Dendritic cell treated with granulocyte-macrophage colony-stimulating factor and Interleukin-4, amounts not matched to agents 40 ng/mL and 50 ng/mL, for 4 days (primary cell): Measurements from ENCODE around the gene THUMPD3.

ENCODE experiments used
- H3K27ac Mint-ChIP-seq: one replicate; pipeline ENCODE4 v1.8.0; 2022; ENCODE audit warnings: mild to moderate bottlenecking, mixed read lengths
- H3K27me3 Mint-ChIP-seq: one replicate; pipeline ENCODE4 v1.8.0; 2022; ENCODE audit warnings: mild to moderate bottlenecking, mixed read lengths
- H3K36me3 Mint-ChIP-seq: one replicate; pipeline ENCODE4 v1.8.0; 2022; ENCODE audit warnings: low read depth, mixed read lengths
- H3K4me1 Mint-ChIP-seq: one replicate; pipeline ENCODE4 v1.8.0; 2022; ENCODE audit warnings: low read depth, mixed read lengths
- H3K4me3 Mint-ChIP-seq: one replicate; pipeline ENCODE4 v1.8.0; 2022; ENCODE audit warnings: mild to moderate bottlenecking, moderate library complexity, mixed read lengths
- H3K9me3 Mint-ChIP-seq: one replicate; pipeline ENCODE4 v1.8.0; 2022; ENCODE audit warnings: mixed read lengths
- intact Hi-C: fragments of 100-400 bp; cut with micrococcal nuclease; formaldehyde crosslinking; loops from one replicate; pipeline ENCODE4 v1.15.0; 2022

THUMPD3 gene

DNA sequence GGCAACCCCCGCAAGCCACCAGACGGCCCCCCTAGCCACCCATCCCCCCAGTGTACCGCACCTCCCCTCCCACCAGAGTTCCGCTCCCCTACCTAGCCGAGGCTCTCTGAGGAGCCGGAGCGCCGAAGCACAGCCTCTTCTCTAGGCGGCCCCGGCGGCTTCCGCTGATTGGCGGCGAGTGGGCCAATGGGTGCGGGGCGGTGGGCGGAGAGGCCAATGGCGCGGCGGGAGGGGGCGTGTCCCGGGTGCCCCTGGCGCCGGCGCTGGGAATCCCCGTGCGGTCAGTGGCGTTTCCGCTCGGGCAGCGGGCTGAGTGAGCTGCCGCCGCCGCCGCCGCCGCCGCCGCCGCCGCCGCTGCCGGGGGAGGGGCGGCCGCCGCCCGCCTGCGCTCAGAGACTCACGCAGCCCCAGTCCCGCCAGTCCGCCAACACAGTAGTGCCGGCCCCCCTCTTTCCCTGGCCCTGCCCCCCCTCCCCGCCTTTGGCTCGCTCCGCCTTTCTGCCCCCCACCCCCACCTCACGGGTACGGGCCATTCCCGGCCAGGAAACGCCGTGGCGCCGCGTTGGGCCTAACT lies 34.6 kb downstream of the THUMPD3 start, which contains the start of gene SETD5:
Gene SETD5 (plus strand): TSS at position 284 of the 574 bp plus-strand sequence. CDS start 31,324 bp downstream, outside the sequence.
- no peaks in the 10 kb centered on the region for H3K27me3 Mint-ChIP-seq
- H3K36me3 Mint-ChIP-seq, result peaks cover 51% of the 10 kb centered on the region
- H3K9me3 Mint-ChIP-seq, result no peaks in the 10 kb centered on the region
- peak within 1 kb of the TSS; percentile 93 for H3K4me3 Mint-ChIP-seq
- H3K4me1 Mint-ChIP-seq, result peaks cover 59% of the 10 kb centered on the region
- peak within 1 kb of the TSS; percentile 93 for H3K27ac Mint-ChIP-seq
- intact Hi-C loops, result loop anchor here (2.0 to 5.0 kb wide), 2 partner anchors 35 to 615 kb away; partner anchors contain the start of gene THUMPD3

DNA sequence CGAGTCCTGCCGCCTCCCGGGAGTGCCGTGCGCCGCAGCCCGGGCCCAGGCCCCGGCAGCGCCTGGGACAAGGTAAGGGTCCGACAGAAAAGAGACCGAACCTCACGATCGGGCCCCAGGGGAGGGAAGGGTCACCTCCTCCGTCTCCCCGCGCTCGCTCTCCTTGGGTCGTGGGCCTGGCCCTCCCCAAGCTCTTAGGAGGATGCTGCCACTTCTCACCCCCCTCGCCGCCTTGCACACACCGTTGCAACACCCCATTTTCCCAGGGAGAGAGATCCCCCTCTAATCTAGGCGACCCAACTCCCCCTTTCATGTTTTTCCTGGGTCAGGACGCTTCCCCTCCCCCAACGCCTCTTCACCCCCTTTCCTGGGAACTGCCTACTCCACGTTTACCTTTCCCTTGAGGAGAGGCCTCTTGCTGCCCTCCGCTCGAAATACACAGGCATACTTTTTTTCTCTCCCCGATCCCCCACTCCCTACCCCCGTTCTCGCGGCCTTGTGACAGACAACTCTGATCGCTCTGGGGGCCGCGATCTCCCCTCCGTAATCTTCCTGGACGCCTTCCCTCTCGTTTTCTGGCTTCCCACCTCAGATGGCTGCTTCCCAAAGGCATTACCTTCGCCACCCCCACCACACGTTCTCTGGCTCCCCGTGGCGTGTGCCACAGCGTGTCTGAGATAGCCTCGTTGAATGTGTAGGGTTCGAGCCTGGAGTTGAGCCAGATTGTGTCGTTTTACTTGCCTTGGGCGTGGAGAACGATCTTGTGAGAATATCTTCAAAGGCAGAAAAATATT lies 35.2 kb downstream of the THUMPD3 start:
- intact Hi-C loops, result loop anchor here (2.0 to 5.0 kb wide), 2 partner anchors 35 to 614 kb away; partner anchors contain the start of gene THUMPD3
- H3K27ac Mint-ChIP-seq, result peak overlapping the region; percentile 93
- peak overlapping the region; percentile 93 for H3K4me3 Mint-ChIP-seq
- peaks cover 49% of the 10 kb centered on the region for H3K36me3 Mint-ChIP-seq
- no peaks in the 10 kb centered on the region for H3K9me3 Mint-ChIP-seq
- no peaks in the 10 kb centered on the region for H3K27me3 Mint-ChIP-seq
- peaks cover 66% of the 10 kb centered on the region for H3K4me1 Mint-ChIP-seq

DNA sequence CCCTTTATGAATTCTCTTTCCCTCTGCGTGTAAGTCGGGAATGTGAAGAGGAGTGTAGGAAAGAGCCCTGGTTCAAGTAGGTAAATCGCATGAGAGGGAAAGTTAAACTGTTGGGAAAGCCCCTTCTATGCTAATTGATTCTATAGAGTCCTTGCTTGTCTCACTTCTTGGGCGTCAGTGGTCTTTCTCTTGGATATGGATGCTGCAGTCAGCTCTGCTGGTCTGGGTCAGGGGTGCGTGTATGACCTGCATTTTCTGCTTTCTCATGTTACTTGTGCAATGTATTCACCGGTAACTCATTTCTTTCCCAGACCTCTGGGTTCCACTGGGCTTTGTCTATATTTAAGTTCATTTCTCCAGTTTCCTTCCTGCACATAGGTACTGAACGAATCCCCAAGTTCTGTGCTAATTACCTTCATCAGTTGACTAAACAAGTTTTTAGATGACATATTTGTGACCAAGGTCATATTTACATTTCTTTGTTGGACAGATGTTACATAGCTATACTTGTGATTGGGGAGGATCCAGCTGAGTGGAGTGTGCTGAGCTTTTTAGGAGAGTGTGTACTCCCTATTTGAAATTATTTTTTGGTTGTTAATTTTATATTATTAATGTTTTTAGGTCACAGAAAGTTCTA lies 36.0 kb downstream of the THUMPD3 start:
- peaks cover 42% of the 10 kb centered on the region for H3K36me3 Mint-ChIP-seq
- intact Hi-C loops, result loop anchor here (5.0 kb wide), 1 partner anchor 613 kb away; no protein-coding TSS in a partner anchor
- H3K4me1 Mint-ChIP-seq, result peaks cover 66% of the 10 kb centered on the region
- H3K27ac Mint-ChIP-seq, result peak overlapping the region; percentile 93
- H3K9me3 Mint-ChIP-seq, result no peaks in the 10 kb centered on the region
- no peaks in the 10 kb centered on the region for H3K27me3 Mint-ChIP-seq
- peak overlapping the region; percentile 93 for H3K4me3 Mint-ChIP-seq

DNA sequence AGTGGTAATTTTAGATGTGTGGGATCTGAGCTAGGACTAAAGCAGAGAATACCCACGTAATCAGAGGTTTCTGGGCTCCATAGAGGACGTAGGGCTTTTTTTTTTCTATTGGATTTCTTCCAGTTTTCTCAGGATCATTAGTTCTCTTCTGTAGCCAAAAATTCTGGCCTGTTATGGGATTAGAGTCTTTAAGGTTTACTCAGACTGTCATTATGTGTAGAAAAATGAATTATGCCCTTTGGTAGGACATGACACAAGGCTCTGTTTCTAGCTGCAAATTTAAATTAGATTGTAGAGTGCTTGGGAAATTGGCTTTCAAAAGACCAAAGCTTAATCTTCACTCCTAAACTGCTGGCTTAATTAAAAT lies 36.5 kb downstream of the THUMPD3 start:
- peak overlapping the region; percentile 66 for H3K4me3 Mint-ChIP-seq
- H3K36me3 Mint-ChIP-seq, result peaks cover 40% of the 10 kb centered on the region
- H3K9me3 Mint-ChIP-seq, result no peaks in the 10 kb centered on the region
- intact Hi-C loops, result loop anchor here (5.0 kb wide), 1 partner anchor 613 kb away; no protein-coding TSS in a partner anchor
- peak overlapping the region; percentile 93 for H3K27ac Mint-ChIP-seq
- no peaks in the 10 kb centered on the region for H3K27me3 Mint-ChIP-seq
- H3K4me1 Mint-ChIP-seq, result peaks cover 64% of the 10 kb centered on the region

DNA sequence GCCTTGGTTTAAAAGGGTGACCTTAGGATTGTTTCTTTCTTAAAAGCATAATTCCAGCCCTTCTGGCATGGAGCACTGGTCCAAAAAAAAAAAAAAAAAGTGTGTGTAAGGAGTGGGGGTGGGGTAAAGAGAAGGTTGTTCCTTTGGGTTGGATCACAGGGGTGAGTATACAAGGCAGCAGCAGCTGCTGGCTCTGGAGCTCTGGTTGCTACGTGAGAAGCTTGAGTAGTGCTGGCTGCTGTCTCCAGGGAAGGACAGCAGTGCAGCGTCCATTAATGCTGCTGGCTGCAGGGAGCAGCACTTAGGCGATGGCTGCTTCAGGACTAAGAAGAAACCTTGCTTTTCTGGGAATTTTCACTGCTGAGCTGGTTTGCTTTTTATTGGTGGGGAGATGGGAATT lies 36.9 kb downstream of the THUMPD3 start:
- peak overlapping the region; percentile 82 for H3K27ac Mint-ChIP-seq

DNA sequence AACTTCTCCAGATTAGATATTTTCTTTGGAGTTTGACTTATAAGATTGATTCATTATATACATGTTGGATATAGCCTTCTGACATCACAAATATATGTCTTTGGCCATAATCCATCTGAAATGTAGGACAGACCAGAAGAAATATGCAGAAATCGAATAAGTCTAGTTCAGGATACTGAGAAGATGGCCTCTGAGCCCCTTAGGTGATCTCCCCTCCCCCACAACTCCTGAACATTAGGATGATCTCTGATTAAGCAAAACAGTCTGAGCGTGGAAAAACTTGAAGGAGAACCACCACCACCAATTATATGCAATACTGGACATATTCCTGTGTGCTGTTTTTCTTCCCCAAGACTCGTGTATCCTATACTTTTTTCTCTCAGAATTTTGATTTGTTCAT lies 37.8 kb downstream of the THUMPD3 start:
- peaks cover 27% of the 10 kb centered on the region for H3K36me3 Mint-ChIP-seq
- intact Hi-C loops, result no loop called here
- H3K27ac Mint-ChIP-seq, result no peak overlapping the region
- H3K27me3 Mint-ChIP-seq, result no peaks in the 10 kb centered on the region
- no peaks in the 10 kb centered on the region for H3K9me3 Mint-ChIP-seq
- H3K4me1 Mint-ChIP-seq, result peaks cover 59% of the 10 kb centered on the region
- no peak overlapping the region for H3K4me3 Mint-ChIP-seq

More for the DNA sequence above, 36.9 kb downstream of the THUMPD3 start:
- peaks cover 63% of the 10 kb centered on the region for H3K4me1 Mint-ChIP-seq
- peaks cover 36% of the 10 kb centered on the region for H3K36me3 Mint-ChIP-seq
- intact Hi-C loops, result loop anchor here (5.0 kb wide), 1 partner anchor 613 kb away; no protein-coding TSS in a partner anchor
- no peaks in the 10 kb centered on the region for H3K9me3 Mint-ChIP-seq
- H3K27me3 Mint-ChIP-seq, result no peaks in the 10 kb centered on the region
- H3K4me3 Mint-ChIP-seq, result peak overlapping the region; percentile 66

DNA sequence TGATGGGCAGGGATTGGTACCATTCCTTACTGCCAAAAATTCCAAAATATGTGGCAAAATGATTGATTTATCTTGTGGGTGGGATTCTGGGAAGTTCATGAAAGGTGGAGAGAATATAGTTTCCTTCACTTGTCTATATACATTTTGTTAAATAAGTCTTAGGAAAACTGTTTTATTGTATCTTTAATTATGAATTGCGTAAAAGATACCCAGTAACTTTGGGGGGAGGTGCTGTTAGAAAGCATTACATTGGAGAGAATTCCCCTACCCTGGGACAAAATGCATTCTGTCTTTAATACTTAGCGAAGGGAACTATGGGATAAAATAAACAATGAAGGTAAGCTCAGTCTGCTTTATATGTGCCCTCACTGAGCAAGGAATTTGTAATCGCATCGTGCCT lies 39.1 kb downstream of the THUMPD3 start:
- H3K27ac Mint-ChIP-seq, result no peak overlapping the region
- peaks cover 56% of the 10 kb centered on the region for H3K4me1 Mint-ChIP-seq
- H3K9me3 Mint-ChIP-seq, result no peaks in the 10 kb centered on the region
- intact Hi-C loops, result no loop called here
- H3K36me3 Mint-ChIP-seq, result peaks cover 17% of the 10 kb centered on the region
- H3K27me3 Mint-ChIP-seq, result no peaks in the 10 kb centered on the region
- H3K4me3 Mint-ChIP-seq, result no peak overlapping the region

- peaks cover 14% of the 10 kb centered on the region for H3K36me3 Mint-ChIP-seq
- intact Hi-C loops, result no loop called here
- H3K4me3 Mint-ChIP-seq, result no peak overlapping the region
- no peaks in the 10 kb centered on the region for H3K9me3 Mint-ChIP-seq
- no peak overlapping the region for H3K27ac Mint-ChIP-seq
- H3K4me1 Mint-ChIP-seq, result peaks cover 56% of the 10 kb centered on the region
- H3K27me3 Mint-ChIP-seq, result no peaks in the 10 kb centered on the region
Measured at GRCh38 chr3:9402410-9403228, 39.8 kb downstream of the THUMPD3 start.

DNA sequence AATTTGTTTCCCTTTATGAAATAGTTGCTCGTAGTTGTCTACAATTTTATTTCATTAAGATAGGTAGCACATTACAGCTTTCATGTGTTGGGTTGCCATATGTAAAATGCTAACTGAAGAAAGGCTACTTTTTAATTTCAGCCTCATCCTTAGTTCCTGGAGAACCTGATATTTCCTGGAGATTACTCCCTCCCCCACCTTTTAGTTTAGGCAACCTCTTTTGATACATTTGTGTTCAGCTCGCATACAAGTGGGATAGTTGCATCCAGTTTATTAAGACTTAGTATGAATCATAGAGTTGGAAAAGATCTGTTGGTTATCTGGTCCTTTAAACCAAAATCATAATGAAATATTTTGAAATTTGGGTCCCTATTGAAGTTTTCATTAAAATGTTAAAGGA lies 40.6 kb downstream of the THUMPD3 start:
- H3K36me3 Mint-ChIP-seq, result peaks cover 6% of the 10 kb centered on the region
- no peak overlapping the region for H3K4me3 Mint-ChIP-seq
- intact Hi-C loops, result no loop called here
- no peaks in the 10 kb centered on the region for H3K9me3 Mint-ChIP-seq
- H3K27me3 Mint-ChIP-seq, result no peaks in the 10 kb centered on the region
- H3K4me1 Mint-ChIP-seq, result peaks cover 61% of the 10 kb centered on the region
- no peak overlapping the region for H3K27ac Mint-ChIP-seq

DNA sequence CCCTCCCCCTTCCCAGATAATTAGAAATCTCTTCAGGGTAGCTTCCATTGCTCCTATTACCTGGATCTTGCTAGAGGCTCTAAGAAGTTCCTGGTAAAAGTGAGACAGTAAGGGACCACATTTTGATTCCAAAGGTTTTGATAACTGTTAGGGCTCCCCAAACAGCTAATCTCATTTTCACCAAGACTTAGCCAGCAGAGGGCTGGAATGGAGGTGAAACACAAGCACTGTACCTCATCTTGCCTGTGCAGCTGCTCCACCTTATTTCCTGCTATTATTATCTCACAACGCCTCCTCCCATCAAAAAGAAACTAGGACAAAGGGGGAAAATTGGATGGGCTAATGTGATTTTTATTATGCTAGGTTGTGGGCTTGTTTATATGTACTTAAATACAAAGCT lies 41.8 kb downstream of the THUMPD3 start:
- H3K4me1 Mint-ChIP-seq, result peaks cover 57% of the 10 kb centered on the region
- intact Hi-C loops, result no loop called here
- H3K36me3 Mint-ChIP-seq, result no peaks in the 10 kb centered on the region
- no peaks in the 10 kb centered on the region for H3K27me3 Mint-ChIP-seq
- no peak overlapping the region for H3K4me3 Mint-ChIP-seq
- no peaks in the 10 kb centered on the region for H3K9me3 Mint-ChIP-seq
- H3K27ac Mint-ChIP-seq, result no peak overlapping the region

DNA sequence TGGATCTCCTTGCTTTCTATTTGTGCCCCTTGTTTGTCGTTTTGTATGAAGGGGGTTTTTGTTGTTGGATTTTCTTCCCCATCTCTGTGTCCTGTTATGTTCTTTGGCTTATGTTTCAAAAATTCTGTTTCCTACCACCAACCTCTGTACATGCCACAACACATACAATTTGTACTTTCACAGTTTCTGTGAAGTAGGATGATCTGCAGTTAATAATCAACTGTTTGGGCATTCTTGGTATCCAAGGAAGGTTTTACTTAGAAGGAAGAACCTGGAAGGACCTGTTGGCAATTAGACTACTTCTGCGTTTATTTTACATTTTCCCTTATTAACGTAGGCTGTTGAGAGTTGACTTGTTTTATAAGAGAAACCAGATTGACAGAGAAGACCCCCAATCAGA lies 42.9 kb downstream of the THUMPD3 start:
- Mint-ChIP-seq H3K4me1 (peaks cover 52% of the 10 kb centered on the region), H3K36me3 (no peaks in the 10 kb centered on the region), H3K27me3 (no peaks in the 10 kb centered on the region), H3K4me3 (no peak overlapping the region), H3K9me3 (no peaks in the 10 kb centered on the region), H3K27ac (no peak overlapping the region)
- intact Hi-C loops, result no loop called here

GRCh38 chr3:9406856-9407626 lies 44.2 kb downstream of the THUMPD3 start:
- Mint-ChIP-seq H3K36me3 (no peaks in the 10 kb centered on the region), H3K27me3 (no peaks in the 10 kb centered on the region), H3K4me3 (no peak overlapping the region), H3K9me3 (no peaks in the 10 kb centered on the region), H3K4me1 (peaks cover 43% of the 10 kb centered on the region), H3K27ac (no peak overlapping the region)
- intact Hi-C loops, result no loop called here

DNA sequence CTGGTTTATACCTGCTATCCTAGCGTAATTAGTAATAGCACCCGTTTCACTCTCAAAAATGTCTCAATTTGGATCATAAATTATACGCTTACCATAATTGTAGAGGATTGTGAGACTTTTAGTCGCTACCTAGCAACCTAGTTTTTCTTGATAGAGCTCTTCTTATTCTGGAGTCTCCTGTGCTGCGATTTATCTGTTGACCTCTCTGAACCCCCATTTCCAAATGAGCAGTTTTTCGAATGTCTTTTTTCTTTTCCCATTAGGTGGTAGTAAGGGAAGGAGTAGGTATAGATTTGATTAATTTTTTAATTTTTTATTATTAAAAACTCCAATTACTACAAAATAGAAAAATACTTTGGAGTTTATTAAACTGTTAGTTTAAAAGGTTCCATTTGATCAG lies 45.2 kb downstream of the THUMPD3 start:
- H3K36me3 Mint-ChIP-seq, result no peaks in the 10 kb centered on the region
- intact Hi-C loops, result no loop called here
- H3K27me3 Mint-ChIP-seq, result no peaks in the 10 kb centered on the region
- H3K9me3 Mint-ChIP-seq, result no peaks in the 10 kb centered on the region
- H3K27ac Mint-ChIP-seq, result no peak overlapping the region
- peaks cover 35% of the 10 kb centered on the region for H3K4me1 Mint-ChIP-seq
- no peak overlapping the region for H3K4me3 Mint-ChIP-seq
